ENCODE results near the gene PLEKHN1.
"Not testable (repeated sequence)": the region's sequence is repeated elsewhere in the genome, so short reads cannot be mapped to it uniquely, and the experiment has no call there.

PLEKHN1 gene

DNA sequence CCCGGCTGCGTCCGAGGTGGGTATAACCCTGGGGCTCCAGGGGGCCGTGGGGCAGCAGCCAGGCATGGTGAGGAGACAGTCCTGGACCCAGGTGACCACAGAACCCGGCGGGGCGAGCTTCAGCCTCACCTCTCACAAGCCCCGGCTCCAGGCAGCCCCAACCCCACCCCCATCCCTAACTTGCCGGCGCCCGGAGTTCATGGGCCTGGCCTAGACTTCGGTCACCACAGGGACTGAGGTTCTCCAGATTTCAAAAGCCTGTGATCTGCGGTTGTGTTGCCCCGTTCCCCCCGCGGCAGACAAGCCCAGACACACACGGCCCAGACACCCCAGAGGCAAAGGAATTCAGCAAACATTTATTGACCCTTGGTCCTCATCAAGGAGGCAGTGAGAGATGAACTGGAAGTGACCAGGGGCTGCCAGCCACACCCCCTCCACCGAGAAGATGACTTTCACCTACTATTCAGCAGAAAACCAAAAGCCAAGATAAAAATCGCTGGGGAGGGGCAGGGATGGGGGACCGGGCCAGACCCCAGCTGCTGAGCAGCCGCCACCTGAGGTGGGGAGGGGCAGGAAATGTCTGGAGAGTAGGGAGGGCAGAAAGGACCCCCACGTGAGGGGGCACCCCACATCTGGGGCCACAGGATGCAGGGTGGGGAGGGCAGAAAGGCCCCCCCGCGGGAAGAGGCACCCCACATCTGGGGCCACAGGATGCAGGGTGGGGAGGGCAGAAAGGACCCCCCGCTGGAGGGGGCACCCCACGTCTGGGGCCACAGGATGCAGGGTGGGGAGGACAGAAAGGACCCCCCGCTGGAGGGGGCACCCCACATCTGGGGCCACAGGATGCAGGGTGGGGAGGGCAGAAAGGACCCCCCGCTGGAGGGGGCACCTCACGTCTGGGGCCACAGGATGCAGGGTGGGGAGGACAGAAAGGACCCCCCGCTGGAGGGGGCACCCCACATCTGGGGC, 29.7 kb downstream of the PLEKHN1 start:
- no peak for DNase-seq

GRCh38 chr1:996851-997712, 30.8 kb downstream of the PLEKHN1 start:
- no peak for DNase-seq

GRCh38 chr1:997713-997992, 31.4 kb downstream of the PLEKHN1 start:
- no peak for DNase-seq

- DNase-seq: no peak
Measured at GRCh38 chr1:997993-998744, 31.9 kb downstream of the PLEKHN1 start.

DNA sequence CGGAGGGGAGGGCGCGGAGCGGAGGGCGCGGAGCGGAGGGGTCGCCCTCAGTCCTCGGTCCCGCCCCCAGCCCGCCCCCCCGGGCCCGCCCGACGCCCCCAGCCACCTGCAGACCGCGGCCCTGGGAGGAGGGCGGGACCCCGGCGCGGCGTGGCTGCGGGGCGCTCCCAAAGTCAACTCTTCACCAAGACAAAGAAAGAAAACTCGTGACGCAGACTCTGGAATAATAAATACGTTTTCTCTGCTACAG, 32.4 kb downstream of the PLEKHN1 start:
- no peak for DNase-seq

GRCh38 chr1:998995-999724, 32.9 kb downstream of the PLEKHN1 start:
- no peak for DNase-seq

DNA sequence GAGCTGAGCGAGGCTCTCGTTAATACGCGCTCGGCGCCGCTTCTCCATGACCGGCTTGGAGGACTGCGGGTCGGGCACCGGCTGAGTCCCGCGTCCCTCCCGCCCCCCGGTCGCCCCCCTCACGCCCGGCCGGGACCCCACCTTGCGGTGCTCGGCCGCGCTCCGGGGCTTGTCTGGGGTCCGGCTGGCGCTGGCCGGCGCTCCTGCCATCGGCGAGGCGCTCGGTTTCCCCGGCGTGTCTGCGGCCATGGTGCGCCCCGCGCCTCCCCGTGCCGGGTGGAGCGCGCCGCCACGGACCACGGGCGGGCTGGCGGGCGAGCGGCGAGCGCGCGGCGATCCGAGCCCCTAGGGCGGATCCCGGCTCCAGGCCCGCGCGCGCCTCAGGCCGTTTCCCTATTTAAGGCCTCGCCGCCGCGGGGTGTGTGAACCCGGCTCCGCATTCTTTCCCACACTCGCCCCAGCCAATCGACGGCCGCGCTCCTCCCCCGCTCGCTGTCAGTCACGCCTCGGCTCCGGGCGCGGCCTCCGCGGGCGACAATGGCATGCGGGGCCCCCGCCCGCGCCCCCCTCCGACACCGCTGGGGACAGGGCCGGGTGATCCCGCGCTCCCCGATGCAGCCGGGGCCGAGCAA, 33.6 kb downstream of the PLEKHN1 start, which contains the start of gene HES4:
Gene HES4, minus strand, starts transcription at position 373 of the 632 bp plus-strand sequence. Its CDS starts 124 bp downstream, at position 249.
- no peak for DNase-seq

DNA sequence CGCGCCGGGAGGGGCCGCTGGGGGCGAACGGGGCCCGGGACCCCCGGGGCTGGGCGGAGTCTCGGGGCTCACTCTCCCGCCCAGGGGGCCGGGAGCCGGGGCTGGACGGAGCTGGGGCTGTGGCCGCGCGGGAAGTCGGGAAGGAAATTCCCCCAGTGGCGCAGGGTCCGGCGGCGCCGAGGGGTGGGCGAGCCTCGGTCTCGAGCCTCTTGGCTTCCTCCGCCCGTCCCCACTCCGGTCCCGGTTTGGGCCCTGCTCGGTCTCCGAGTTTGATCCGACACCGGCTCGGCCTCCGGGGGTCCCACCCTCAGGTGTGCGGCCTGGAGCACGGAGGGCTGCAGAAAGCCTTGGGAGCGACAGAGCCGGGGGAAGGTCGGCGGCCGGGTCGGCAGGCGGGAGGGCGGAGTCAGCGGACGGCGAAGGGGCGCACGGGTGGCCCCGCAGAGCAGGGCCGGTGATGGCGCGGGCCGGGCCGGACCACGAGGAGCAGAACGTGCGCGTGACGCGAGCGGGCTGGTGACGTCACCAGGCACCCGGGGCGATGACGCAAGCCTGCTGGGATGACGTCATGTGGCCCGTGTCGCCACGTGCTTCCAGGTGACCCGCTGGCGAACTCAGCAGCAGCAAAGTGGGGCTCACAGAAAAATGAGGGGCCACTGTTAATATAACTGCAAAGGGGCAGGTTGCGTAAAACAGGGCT, 34.2 kb downstream of the PLEKHN1 start:
- no peak for DNase-seq

DNA sequence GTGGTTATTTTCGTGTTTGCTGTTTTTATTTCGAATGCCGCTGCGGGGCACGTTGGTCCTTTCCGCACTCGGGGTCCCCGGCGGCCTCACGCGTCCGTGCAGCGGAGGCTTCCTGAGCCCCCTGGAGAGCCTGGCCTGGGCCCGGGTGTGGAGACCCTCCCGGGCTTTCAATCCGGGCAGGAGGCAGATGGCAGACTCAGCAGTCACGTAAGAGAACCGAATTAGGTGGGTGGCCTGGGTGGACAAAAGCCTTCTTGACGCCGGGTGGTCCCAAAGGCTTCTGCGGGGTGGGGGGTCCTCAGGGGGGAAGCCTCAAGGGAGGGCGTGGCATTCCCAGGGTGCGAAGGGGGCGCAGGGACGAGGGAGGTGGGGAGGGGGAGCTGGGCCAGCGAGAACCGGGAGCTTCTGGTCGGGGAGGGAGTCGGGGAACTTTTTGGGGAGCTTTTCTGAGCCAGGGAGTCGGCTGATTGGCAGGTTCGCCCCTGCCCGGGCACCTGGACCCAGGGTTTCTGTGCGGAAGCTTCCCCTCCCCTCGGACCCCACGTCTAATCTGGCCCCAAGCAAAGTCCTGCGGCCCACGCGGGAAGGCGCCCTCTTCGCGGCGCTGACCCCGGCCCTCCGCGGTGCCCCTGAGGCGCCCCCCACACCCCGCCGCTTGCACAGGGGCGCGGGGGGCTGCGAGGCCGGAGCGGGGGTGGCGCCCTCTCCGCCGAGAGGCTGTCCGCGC, 34.9 kb downstream of the PLEKHN1 start:
- no peak for DNase-seq

DNA sequence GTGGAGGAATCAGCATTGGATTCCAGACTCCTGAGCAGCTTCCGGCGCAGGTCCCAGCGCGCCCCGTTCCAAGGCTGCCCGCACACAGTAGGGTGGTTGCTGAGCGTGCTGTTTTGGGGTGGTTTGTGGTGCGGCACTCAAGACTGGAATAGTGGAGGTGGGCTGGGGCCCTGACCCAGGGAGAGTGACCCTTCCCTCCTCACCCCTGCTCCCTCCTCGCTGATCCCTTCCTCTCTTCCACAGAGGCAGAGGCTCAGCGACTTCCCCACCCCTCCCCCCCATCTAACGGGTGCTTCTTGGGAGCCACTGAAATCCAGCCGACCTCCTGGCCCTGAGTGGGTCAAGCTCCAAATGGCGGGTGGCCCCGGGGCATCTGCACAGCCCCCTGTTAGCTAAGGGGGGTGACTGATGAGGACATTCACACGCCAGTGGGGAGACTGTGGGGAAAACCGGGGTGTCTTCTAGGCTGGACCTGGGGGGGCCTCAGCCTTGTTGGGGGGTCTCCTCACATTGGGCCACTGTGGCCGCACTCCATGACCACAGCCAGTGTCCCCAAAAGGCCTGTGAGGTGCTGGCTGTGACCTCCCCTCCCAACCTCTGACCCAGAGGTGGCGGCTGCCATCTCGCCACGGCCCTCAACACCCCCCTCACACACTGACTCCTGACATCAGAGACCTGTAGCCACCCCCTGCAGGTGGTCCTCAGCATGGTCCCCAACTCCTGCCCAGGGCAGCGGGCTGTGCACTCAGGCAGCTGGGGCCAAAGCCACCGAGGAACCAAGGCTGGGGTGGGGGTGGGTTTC, 37.5 kb downstream of the PLEKHN1 start:
- no peak for DNase-seq

DNA sequence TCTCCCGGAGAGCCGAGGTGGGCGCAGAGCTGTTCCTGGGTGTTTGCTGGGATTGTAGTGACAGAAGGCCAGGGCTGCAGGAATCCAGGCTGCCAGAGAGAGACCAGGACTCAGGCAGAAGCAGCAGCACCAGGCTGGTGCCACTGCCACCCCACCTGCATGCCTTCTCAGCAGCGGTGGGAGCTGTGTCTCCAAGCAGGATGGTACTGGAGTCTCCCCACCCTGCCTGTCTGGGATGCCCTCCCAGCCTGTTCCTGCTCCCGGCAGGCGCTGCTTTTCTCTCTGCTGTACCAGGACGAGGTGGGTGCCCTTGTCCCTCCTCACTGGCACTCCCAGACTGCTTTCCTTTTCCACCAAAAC, 38.1 kb downstream of the PLEKHN1 start:
- no peak for DNase-seq

DNA sequence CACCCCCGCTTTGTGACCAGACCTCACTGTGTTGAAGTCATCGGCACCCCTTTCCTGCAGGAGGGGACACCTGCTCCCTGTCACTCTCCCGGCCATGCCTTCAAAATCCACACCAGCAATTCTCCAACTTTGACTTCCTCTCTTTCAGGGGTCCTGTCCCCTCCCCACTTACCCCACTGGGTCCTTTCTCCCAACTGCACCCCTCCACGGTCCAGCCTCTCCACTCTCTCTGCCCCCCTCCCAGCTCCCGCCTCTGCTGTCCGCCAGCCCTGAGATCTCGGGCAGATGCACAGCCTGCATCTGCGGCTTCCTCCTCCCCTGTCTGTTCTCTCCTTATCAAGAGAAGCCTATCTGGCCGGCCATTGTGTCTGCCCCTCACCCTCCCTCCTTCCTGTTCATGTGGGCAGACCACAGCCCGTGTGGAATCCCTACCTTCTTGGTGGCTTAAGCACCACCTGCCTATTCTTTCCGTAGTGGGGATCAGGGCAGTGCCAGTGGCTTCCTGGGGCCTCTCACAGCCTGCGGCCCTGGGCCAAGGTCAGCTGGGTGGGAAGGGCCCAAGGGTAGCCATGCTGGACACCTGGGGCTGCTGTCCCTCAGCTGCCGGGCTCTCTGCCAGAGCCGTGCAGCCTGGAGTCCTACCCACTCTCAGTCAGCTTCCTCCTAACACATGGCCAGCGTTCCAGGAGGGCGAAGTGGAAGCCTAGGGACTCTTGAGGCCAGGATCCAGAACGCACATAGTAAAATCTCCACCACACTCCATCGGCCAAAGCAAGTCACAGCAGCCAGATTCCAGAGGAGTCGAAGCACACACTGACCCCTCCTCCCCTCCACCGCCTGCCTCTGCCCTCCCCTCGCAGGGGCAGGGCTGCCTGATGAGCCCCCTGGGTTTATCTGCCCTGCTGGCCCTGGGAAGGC, 38.8 kb downstream of the PLEKHN1 start:
- DNase-seq: no peak

DNA sequence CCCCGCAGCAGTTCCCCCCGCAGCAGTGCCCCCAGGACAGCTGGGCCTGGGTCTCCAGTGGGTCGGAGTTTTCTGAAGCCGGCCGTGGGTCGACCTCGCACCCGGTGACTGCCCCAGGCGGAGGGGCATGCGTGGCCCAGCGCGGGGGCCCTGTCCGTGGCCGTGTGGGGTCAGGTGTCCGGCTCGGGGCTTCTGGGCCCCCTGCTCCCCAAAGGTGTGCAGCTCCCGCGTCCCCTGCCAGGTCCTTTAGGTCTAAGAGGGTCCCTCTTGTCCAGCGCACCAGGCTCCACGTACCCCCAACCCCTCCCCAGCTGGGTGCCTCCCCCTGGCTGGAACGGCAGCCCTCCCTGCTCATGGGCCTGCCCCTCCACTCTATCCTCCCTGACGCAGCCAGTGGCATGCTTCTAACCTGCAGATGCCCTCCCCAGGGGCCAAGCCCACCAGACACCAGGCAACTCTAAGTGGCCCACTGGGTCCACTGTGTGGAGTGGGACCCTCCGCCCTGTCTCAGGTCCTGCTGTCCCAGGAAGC, 39.6 kb downstream of the PLEKHN1 start:
- no peak for DNase-seq

DNA sequence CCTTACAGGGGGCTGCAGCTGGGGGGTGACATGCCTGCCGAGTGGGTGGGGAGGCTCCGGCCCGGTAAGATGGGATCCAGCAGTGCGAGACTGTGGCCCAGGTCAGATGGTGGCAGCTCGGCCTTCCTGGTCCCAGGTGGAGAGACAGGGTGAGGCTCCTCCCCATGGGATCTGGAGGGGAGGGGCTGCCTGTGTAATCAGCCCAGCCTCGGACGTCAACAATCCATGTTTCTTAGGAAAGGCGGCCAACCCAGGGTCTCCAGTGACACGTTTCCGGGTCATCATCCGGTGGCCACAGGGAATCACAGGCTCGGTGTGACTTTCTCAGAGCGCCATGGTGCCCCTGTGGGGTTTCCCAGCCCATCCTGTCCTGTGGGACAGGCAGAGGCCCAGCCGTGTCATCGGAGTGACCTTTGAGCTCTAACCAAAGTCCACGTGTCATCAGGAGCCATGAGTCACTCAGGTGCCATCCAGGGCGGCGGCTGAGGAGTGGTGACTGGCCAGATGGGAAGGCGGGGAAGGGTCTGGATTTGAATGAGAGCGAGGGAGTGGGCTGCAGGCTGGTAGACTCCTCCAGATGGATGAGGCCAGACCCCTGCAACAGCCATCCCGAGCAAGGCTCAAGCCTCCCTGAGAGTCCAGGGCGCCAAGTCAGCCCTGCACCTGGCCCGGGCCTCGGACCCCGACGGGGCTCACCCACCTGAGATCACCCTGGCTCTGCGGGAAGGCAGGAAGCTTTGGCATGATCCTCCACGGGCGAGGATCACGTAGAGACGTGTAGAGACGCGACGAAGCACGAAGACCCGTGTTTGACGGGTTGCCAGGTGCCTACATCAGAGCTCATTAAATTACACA, 40.2 kb downstream of the PLEKHN1 start:
- no peak for DNase-seq

GRCh38 chr1:1010131-1010530, 43.8 kb downstream of the PLEKHN1 start:
- not testable (repeated sequence) for DNase-seq

DNA sequence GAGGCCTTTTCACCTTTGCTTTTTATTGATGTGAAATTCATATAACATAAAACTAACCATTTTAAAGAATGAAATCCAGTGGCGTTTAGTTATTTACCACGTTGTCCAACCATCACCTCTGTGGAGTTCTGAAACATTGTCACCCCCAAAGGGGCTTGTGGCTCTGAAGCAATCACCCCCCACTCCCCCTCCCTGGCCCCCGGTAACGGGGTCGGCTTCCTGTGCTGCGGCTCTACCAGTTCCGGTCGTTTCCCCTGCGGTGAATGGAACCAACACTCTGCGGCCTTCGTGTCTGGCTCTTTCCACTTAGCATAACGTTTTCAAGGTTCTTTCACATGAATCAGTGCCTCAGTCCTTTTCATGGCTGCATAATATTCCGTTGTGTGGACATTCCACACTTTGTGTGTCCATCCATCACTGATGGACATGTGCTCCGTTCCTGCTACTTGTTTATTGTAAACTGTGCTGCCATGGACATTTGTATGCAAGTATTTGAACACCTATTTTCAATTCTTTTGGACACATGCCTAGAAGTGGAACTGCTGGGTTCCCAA, 45.2 kb downstream of the PLEKHN1 start:
- DNase-seq: no peak

DNA sequence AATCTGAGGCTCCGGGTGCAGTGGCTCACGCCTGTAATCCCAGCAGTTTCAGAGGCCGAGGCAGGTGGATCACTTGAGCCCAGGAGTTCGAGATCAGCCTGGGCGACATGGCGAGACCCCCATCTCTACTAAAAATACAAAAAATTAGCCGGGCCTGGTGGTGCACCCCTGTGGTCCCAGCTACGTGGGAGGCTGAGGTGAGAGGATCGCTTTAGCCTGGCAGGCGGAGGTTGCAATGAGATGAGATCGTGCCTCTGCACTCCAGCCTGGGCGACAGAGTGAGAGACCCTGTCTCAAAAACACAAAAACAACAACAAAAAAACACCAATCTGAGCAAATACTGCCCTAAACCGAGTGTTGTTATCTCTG, 46.4 kb downstream of the PLEKHN1 start:
- DNase-seq: not testable (repeated sequence)
